ENCODE data around the gene TOMM6. TPM values are rescaled to one million over a fixed set of nuclear protein-coding genes. Genes with fewer than 3 reads are reported as not detected.

The TOMM6 gene
- total RNA-seq, 1 donor from 2014 or later = 167 TPM

- peaks cover 2% of the 10 kb centered on the region for H3K27me3 Mint-ChIP-seq (ENCODE audit: unreplicated experiment)
- H3K27ac Mint-ChIP-seq (ENCODE audit: unreplicated experiment) = no peak overlapping the region
- peaks cover 4% of the 10 kb centered on the region for H3K36me3 Mint-ChIP-seq (ENCODE audit: low read depth, unreplicated experiment)
Observed at GRCh38 chr6:41757271-41757670, 30.2 kb upstream of the TOMM6 start.

GRCh38 chr6:41757931-41758640, 29.4 kb upstream of the TOMM6 start:
- Mint-ChIP-seq H3K9me3 (ENCODE audit: unreplicated experiment) (no peaks in the 10 kb centered on the region), H3K27ac (ENCODE audit: unreplicated experiment) (no peak overlapping the region), H3K36me3 (ENCODE audit: low read depth, unreplicated experiment) (peaks cover 4% of the 10 kb centered on the region), H3K4me3 (ENCODE audit: unreplicated experiment) (no peak overlapping the region), H3K27me3 (ENCODE audit: unreplicated experiment) (peaks cover 2% of the 10 kb centered on the region), H3K4me1 (ENCODE audit: unreplicated experiment) (peaks cover 3% of the 10 kb centered on the region)
- no peak for DNase-seq (ENCODE audit: low spot score)
- TF ChIP-seq, protein P1, sequence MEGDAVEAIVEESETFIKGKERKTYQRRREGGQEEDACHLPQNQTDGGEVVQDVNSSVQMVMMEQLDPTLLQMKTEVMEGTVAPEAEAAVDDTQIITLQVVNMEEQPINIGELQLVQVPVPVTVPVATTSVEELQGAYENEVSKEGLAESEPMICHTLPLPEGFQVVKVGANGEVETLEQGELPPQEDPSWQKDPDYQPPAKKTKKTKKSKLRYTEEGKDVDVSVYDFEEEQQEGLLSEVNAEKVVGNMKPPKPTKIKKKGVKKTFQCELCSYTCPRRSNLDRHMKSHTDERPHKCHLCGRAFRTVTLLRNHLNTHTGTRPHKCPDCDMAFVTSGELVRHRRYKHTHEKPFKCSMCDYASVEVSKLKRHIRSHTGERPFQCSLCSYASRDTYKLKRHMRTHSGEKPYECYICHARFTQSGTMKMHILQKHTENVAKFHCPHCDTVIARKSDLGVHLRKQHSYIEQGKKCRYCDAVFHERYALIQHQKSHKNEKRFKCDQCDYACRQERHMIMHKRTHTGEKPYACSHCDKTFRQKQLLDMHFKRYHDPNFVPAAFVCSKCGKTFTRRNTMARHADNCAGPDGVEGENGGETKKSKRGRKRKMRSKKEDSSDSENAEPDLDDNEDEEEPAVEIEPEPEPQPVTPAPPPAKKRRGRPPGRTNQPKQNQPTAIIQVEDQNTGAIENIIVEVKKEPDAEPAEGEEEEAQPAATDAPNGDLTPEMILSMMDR (IDR thresholded peaks at IDR 0.05; ENCODE audit: unreplicated experiment) = no peak

More at GRCh38 chr6:41757271-41757670, 30.2 kb upstream of the TOMM6 start:
- Mint-ChIP-seq H3K9me3 (ENCODE audit: unreplicated experiment) (no peaks in the 10 kb centered on the region), H3K4me3 (ENCODE audit: unreplicated experiment) (no peak overlapping the region), H3K4me1 (ENCODE audit: unreplicated experiment) (peaks cover 3% of the 10 kb centered on the region)
- no peak for DNase-seq (ENCODE audit: low spot score)
- TF ChIP-seq, protein P1 (IDR thresholded peaks at IDR 0.05; ENCODE audit: unreplicated experiment) = no peak

DNA sequence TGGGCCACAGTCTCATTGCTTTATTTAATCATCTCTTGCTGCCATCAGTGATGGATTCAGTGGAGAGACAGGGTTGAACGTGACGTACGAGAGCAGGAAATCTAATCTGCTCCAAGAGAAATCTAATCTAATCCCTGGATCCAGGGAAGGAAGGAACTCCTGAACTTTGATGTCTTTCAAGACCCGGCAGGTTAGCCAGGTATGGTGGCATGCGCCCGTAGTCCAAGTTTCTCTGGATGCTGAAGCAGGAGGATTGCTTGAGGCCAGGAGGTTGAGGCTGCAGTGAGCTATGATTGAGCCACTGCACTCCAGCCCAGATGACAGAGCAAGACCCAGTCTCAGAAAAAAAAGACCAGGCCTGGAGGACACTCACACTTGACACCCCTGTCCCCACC, 28.9 kb upstream of the TOMM6 start:
- Mint-ChIP-seq H3K4me1 (ENCODE audit: unreplicated experiment) (peaks cover 3% of the 10 kb centered on the region), H3K27me3 (ENCODE audit: unreplicated experiment) (peaks cover 2% of the 10 kb centered on the region), H3K4me3 (ENCODE audit: unreplicated experiment) (no peak overlapping the region), H3K9me3 (ENCODE audit: unreplicated experiment) (no peaks in the 10 kb centered on the region), H3K36me3 (ENCODE audit: low read depth, unreplicated experiment) (peaks cover 4% of the 10 kb centered on the region), H3K27ac (ENCODE audit: unreplicated experiment) (no peak overlapping the region)
- DNase-seq (ENCODE audit: low spot score) = no peak
- TF ChIP-seq, protein P1 (IDR thresholded peaks at IDR 0.05; ENCODE audit: unreplicated experiment) = no peak

GRCh38 chr6:41759106-41759904, 28.2 kb upstream of the TOMM6 start:
- Mint-ChIP-seq H3K36me3 (ENCODE audit: low read depth, unreplicated experiment) (peaks cover 4% of the 10 kb centered on the region), H3K4me1 (ENCODE audit: unreplicated experiment) (peaks cover 3% of the 10 kb centered on the region), H3K27ac (ENCODE audit: unreplicated experiment) (no peak overlapping the region), H3K4me3 (ENCODE audit: unreplicated experiment) (no peak overlapping the region), H3K27me3 (ENCODE audit: unreplicated experiment) (peaks cover 2% of the 10 kb centered on the region), H3K9me3 (ENCODE audit: unreplicated experiment) (no peaks in the 10 kb centered on the region)
- no peak for DNase-seq (ENCODE audit: low spot score)
- TF ChIP-seq, protein P1 (IDR thresholded peaks at IDR 0.05; ENCODE audit: unreplicated experiment) = no peak
